A549 (cell line): ENCODE results near the gene TDRKH.

Experiments
- CEBPB ChIP-seq, 2 experiments: fragments of >200 bp in 1 of 2; sonication (Bioruptor Twin) in 1 of 2; formaldehyde crosslinking in 1 of 2; IDR thresholded peaks; 2 replicates each; pipeline ENCODE4 v1.6.1; 2012 to 2016
- CTCF ChIP-seq: fragments of >200 bp; sonication (Bioruptor Twin); formaldehyde crosslinking; IDR thresholded peaks from 3 replicates; pipeline ENCODE4 v1.5.1; 2016
- EP300 ChIP-seq, 2 experiments: fragments of >200 bp; sonication (Bioruptor Twin); formaldehyde crosslinking; IDR thresholded peaks; 2 replicates in 1 of 2; 3 replicates in 1 of 2; pipeline ENCODE4 v1.6.1; 2016 to 2017
- JUNB ChIP-seq: fragments of >200 bp; sonication (Bioruptor Twin); formaldehyde crosslinking; IDR thresholded peaks from 2 replicates; pipeline ENCODE4 v1.6.1; 2016
- POLR2A ChIP-seq: IDR thresholded peaks from 2 replicates; pipeline ENCODE4 v1.6.1; 2012; ENCODE audit warnings: mild to moderate bottlenecking, low read length
- REST ChIP-seq: fragments of 200-600 bp; sonication (generic); IDR thresholded peaks from 2 replicates; pipeline ENCODE4 v1.6.1; 2016; ENCODE audit warnings: antibody characterized with exemption, mild to moderate bottlenecking, moderate library complexity
- RFX5 ChIP-seq: fragments of 450-650 bp; IDR thresholded peaks from 2 replicates; pipeline ENCODE4 v1.7.1; 2014; ENCODE audit warnings: antibody characterized with exemption, mild to moderate bottlenecking, moderate library complexity
- TF ChIP-seq, protein P1 (sequence below): IDR thresholded peaks from 2 replicates; pipeline ENCODE4 v1.6.1; 2012

GRCh38 chr1:151814971-151815545 lies 24.8 kb upstream of the TDRKH start:
- TF ChIP-seq EP300 (IDR thresholded peaks at IDR 0.05) (no peak), REST (no peak), CTCF (no peak), JUNB (no peak), RFX5 (no peak), POLR2A (no peak), CEBPB (IDR thresholded peaks at IDR 0.05) (no peak)
- TF ChIP-seq, protein P1, sequence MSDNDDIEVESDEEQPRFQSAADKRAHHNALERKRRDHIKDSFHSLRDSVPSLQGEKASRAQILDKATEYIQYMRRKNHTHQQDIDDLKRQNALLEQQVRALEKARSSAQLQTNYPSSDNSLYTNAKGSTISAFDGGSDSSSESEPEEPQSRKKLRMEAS = no peak
